GM21423 (cell line): ENCODE data around the gene AZU1.
"Not testable (repeated sequence)": the region's sequence is repeated elsewhere in the genome, so short reads cannot be mapped to it uniquely, and the experiment has no call there.

Experiments
- ATAC-seq: cut with Tn5 transposase; IDR thresholded peaks from one replicate; pipeline ENCODE4 v1.9.1; 2021; ENCODE audit warnings: mild to moderate bottlenecking, moderate library complexity; ENCODE audit not compliant: unreplicated experiment

AZU1 gene

DNA sequence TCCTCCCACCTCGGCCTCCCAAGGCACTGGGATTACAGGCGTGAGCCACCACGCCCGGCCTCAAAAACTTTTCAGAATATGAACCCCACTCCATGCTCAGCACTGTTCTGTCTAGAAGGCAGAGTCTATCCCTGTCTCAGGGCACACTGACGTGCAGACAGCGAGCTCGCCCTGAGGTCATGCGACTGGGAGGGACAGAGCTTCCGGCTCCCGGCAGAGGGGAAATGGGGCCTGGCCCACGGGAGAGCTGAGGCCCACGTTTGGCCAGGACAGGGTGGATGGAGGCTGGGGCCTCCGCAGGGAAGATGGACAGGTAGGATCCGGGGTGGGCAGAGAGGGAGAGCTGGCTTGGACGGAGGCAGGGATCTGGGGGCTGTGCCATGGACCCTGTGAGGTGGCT is 2.8 kb upstream of the AZU1 start:
- ATAC-seq: no peak

DNA sequence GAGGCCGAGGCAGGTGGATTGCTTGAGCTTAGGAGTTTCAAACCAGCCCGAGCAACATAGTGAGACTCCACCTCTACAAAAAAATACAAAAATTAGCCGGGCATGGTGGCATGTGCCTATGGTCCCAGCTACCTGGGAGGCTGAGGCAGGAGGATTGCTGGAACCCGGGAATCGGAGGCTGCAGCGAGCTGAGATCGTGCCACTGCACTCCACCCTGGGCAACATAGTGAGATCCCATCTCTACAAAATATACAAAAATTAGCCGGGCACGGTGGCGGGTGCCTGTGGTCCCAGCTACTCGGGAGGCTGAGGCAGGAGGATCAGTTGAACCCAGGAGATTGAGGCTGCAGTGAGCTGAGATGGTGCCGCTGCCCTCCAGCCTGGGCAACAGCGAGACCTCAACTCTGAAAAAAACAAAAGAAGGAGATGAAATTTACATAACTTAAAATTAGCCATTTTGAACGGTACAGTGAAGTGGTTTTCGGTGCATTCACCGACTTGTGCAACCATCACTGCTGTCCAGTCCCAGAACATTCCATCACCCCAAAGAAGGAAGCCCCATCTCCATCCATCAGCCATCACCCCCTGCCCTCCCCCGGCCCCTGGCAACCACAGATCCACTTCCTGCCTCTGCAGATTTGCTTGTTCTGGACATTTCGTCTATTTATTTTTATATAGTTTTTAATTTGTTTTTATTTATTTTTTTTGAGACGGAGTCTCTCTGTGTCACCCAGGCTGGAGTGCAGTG is 1.6 kb upstream of the AZU1 start:
- ATAC-seq: no peak

DNA sequence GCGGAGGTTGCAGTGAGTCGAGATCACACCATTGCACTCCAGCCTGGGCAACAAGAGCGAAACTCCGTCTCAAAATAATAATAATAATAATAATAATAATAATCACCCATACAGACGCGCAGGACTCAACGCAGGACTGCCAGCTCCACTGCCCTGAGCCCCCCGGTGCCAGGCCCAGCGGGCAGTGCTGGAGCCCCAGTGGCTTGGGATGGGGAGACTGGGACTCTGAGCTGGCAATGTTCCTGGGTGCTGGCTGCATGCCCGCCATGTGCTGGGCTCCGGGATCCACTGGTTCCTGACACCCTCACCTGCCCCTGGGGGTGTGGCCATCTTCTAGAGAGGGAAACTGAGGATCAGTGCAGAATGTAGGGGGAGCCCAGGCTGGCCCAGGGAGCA is 325 bp upstream of the AZU1 start:
- ATAC-seq: no peak

DNA sequence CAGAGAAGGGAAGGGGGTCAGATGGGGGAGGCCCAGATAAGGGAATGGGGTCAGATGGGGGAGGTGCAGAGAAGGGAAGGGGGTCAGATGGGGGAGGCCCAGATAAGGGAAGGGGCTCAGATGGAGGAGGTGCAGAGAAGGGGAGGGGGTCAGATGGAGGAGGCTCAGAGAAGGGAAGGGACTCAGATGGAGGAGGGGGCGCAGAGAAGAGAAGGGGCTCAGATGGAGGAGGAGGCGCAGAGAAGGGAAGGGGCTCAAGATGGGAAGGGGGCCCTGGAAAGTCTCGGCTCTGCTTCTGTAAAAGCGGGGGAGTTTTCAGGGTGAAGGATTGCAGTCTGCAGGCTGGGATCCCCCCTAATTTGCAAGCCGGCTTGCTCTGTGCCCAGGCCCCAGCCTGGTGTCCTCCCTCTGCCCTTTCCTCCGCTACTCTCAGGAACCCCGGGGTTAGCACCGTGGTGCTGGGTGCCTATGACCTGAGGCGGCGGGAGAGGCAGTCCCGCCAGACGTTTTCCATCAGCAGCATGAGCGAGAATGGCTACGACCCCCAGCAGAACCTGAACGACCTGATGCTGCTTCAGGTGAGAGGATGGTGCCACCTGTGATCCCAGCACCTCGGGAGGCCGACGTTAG is 1.6 kb downstream of the AZU1 start:
- ATAC-seq: no peak

DNA sequence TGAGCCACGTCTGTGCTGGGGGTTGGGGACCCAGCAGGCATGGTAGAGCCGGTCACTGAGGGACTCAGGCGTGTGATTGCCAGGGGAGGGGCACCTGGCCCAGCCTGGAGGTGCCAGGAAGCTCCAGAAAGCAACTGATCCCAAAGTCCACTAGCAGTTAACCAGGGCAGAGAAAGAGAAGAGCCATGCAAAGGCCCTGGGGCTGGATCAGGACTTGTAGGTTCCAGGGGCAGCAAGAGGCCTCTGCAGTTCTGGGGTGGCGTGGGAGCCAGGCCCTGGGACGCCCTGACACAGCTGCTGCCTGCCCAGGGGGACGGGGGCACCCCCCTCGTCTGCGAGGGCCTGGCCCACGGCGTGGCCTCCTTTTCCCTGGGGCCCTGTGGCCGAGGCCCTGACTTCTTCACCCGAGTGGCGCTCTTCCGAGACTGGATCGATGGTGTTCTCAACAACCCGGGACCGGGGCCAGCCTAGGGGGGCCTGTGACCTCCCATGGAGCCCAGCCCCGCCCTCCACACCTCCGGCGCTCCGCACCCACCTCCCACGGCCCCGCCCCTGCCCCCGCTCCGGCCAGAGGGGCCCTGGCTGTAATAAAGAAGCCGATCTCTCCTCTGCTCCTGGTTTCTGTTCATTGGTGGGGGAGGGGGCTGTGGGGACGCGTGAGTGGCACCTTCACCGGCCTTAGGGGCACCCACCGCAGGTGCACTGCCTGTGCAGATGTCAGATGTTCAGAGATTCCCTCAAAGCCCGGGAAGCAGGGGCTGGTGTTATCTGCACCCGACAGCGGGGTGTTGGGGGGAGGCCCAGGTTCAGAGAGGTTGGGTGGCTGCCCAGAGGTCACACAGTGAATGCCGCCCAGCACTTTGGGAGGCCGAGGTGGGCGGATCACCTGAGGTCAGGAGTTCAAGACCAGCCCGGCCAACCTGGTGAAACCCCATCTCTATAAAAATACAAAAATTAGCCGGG is 4.1 kb downstream of the AZU1 start:
- no peak for ATAC-seq

- no peak for ATAC-seq
Observed at GRCh38 chr19:834216-834615, 6.6 kb downstream of the AZU1 start.

GRCh38 chr19:835210-835810 is 7.7 kb downstream of the AZU1 start:
- ATAC-seq: no peak

GRCh38 chr19:840519-841206 is 13.0 kb downstream of the AZU1 start, which contains the start of gene PRTN3:
TSS of gene PRTN3 (plus strand) at chr19:840999. CDS start at chr19:841009, 10 bp downstream.
- no peak for ATAC-seq

- not testable (repeated sequence) for ATAC-seq
Observed at GRCh38 chr19:842802-843179, 15.2 kb downstream of the AZU1 start.

GRCh38 chr19:843180-843835 is 15.7 kb downstream of the AZU1 start:
- ATAC-seq: no peak

GRCh38 chr19:843836-844545 is 16.4 kb downstream of the AZU1 start:
- no peak for ATAC-seq

GRCh38 chr19:844546-844971 is 16.9 kb downstream of the AZU1 start:
- ATAC-seq: no peak

GRCh38 chr19:845707-846521 is 18.3 kb downstream of the AZU1 start:
- no peak for ATAC-seq

- no peak for ATAC-seq
Observed at GRCh38 chr19:848386-848921, 20.8 kb downstream of the AZU1 start.

GRCh38 chr19:849195-849594 is 21.6 kb downstream of the AZU1 start:
- ATAC-seq: not testable (repeated sequence)

DNA sequence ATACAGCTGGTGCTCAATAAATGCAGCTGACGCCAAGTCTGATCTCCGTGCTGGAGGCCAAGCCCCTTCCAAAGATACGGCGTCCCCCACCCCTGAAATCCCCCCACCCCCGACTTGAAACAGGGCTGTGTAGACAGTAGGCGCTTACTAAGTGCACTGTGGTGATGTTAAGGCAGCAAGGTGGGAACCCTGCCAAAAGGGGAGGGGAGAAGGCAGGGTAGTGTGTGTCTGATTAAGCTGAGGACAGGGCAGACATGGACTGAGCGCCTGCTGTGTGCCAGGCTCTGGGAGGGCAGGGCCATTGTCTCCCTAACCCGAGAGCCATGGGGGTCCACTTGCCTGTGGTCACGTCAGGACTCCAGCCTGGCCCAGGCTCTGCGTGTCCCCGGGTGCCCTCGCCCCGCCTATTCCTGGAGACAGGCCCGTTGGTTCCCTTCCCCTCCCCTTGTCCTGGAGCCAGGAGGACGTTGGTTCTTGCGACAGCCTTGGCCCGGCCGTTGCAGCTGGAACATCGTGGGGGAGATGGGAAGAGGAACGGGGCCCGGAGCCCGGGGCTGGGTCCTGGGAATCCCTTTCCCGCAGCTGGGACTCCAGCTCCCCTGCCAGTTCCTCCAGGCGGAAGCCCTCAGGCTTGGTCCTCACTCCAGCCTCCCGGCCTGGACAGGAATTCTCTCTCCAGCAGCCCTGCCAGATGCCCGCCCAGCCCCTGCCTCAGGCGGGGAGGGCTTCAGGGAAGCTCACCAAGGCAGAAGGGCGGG is 22.8 kb downstream of the AZU1 start:
- ATAC-seq: no peak

DNA sequence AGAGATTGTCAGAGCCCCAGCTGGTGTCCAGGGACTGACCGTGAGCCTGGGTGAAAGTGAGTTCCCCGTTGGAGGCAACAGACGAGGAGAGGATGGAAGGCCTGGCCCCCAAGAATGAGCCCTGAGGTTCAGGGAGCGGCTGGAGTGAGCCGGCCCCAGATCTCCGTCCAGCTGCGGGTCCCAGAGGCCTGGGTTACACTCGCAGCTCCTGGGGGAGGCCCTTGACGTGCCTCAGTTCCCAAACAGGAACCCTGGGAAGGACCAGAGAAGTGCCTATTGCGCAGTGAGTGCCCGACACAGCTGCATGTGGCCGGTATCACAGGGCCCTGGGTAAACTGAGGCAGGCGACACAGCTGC is 23.3 kb downstream of the AZU1 start:
- no peak for ATAC-seq
